HG03103 (cell line): Measurements from ENCODE around the gene VRK1.
A peak's percentile ranks its signal among the peaks of the same experiment; 100 is the strongest.
"Not testable (repeated sequence)": the region's sequence is repeated elsewhere in the genome, so short reads cannot be mapped to it uniquely, and the experiment has no call there.

Experiments used
- ATAC-seq: cut with Tn5 transposase; IDR thresholded peaks from one replicate; pipeline ENCODE4 v1.9.1; 2021; ENCODE audit warnings: low read depth; ENCODE audit not compliant: unreplicated experiment

Gene VRK1

GRCh38 chr14:96863327-96863985 is 66.3 kb downstream of the VRK1 start:
- ATAC-seq = no peak

- ATAC-seq = no peak
Measured at GRCh38 chr14:96863986-96864330, 66.8 kb downstream of the VRK1 start.

GRCh38 chr14:96867634-96868033 is 70.5 kb downstream of the VRK1 start:
- ATAC-seq = no peak

GRCh38 chr14:96874127-96874526 is 76.9 kb downstream of the VRK1 start:
- no peak for ATAC-seq

GRCh38 chr14:96876747-96877146 is 79.6 kb downstream of the VRK1 start:
- no peak for ATAC-seq

- ATAC-seq = peak; percentile 54
Measured at GRCh38 chr14:96881713-96882112, 84.5 kb downstream of the VRK1 start.

GRCh38 chr14:96883974-96884373 is 86.8 kb downstream of the VRK1 start:
- ATAC-seq = not testable (repeated sequence)

GRCh38 chr14:96888158-96888557 is 91.0 kb downstream of the VRK1 start:
- ATAC-seq = peak; percentile 56

- peak; percentile 6 for ATAC-seq
Measured at GRCh38 chr14:96888593-96888992, 91.4 kb downstream of the VRK1 start.

GRCh38 chr14:96889091-96889490 is 91.9 kb downstream of the VRK1 start:
- no peak for ATAC-seq

GRCh38 chr14:96893966-96894622 is 96.9 kb downstream of the VRK1 start:
- no peak for ATAC-seq

- no peak for ATAC-seq
Measured at GRCh38 chr14:96894966-96895365, 97.8 kb downstream of the VRK1 start.

- ATAC-seq = peak; percentile 62
Measured at GRCh38 chr14:96895658-96896271, 98.6 kb downstream of the VRK1 start.

GRCh38 chr14:96897184-96897583 is 100.0 kb downstream of the VRK1 start:
- ATAC-seq = no peak

- peak; percentile 83 for ATAC-seq
Measured at GRCh38 chr14:96901227-96901626, 104.0 kb downstream of the VRK1 start.

- no peak for ATAC-seq
Measured at GRCh38 chr14:96902004-96902403, 104.8 kb downstream of the VRK1 start.

GRCh38 chr14:96903444-96904023 is 106.4 kb downstream of the VRK1 start:
- ATAC-seq = no peak

GRCh38 chr14:96904201-96904600 is 107.0 kb downstream of the VRK1 start:
- no peak for ATAC-seq

- ATAC-seq = no peak
Measured at GRCh38 chr14:96905065-96905464, 107.9 kb downstream of the VRK1 start.

GRCh38 chr14:96905825-96906224 is 108.6 kb downstream of the VRK1 start:
- ATAC-seq = no peak

GRCh38 chr14:96906434-96906833 is 109.3 kb downstream of the VRK1 start:
- no peak for ATAC-seq
